Spleen (tissue), 11 donors: Measurements from ENCODE around the gene LHFPL3. TPM values are rescaled to one million over a fixed set of nuclear protein-coding genes. Genes with fewer than 3 reads are reported as not detected.
A peak's percentile ranks its signal among the peaks of the same experiment; 100 is the strongest.

ENCODE experiments used
- DNase-seq: peaks from one replicate; pipeline ENCODE4 v3.0.0-alpha.2; 2020
- H3K27ac ChIP-seq, 8 donors: fragments of 200-600 bp; sonication (generic) in 7 of 8; 1 replicate in 4 of 8; 2 replicates in 4 of 8; pipeline versions ENCODE4 v1.5.0 to v1.8.0; 2016 to 2021; ENCODE audit warnings: inconsistent platforms in 4 of 8, mild to moderate bottlenecking in 4 of 8, moderate library complexity in 1 of 8
- H3K27me3 ChIP-seq, 7 donors: fragments of 200-600 bp; sonication (generic) in 6 of 7; replicated peaks in 1 of 7; 1 replicate in 4 of 7; 2 replicates in 3 of 7; pipeline versions ENCODE4 v1.5.0 to v1.8.0; 2016 to 2021; ENCODE audit warnings: inconsistent platforms in 3 of 7, mild to moderate bottlenecking in 1 of 7
- H3K36me3 ChIP-seq, 6 donors: fragments of 200-600 bp; sonication (generic) in 5 of 6; 1 replicate in 4 of 6; 2 replicates in 2 of 6; pipeline versions ENCODE4 v1.5.0 to v1.8.0; 2016 to 2021; ENCODE audit warnings: inconsistent platforms in 2 of 6
- H3K4me1 ChIP-seq, 6 donors: fragments of 200-600 bp; sonication (generic) in 5 of 6; 1 replicate in 3 of 6; 2 replicates in 3 of 6; pipeline versions ENCODE4 v1.5.0 to v1.8.0; 2016 to 2021; ENCODE audit warnings: inconsistent platforms in 3 of 6
- H3K4me3 ChIP-seq, 8 donors: fragments of 200-600 bp; sonication (generic) in 7 of 8; 1 replicate in 4 of 8; 2 replicates in 4 of 8; pipeline versions ENCODE4 v1.5.0 to v1.8.0; 2016 to 2021; ENCODE audit warnings: inconsistent platforms in 4 of 8, mild to moderate bottlenecking in 4 of 8, moderate library complexity in 2 of 8
- H3K9me3 ChIP-seq, 8 donors: fragments of 200-600 bp; sonication (generic) in 7 of 8; 1 replicate in 4 of 8; 2 replicates in 4 of 8; pipeline versions ENCODE4 v1.5.0 to v1.8.0; 2016 to 2021; ENCODE audit warnings: inconsistent platforms in 4 of 8
- CTCF ChIP-seq, 11 experiments: fragments of 200-600 bp in 7 of 11; fragments of 450-650 bp in 4 of 11; sonication (generic) in 4 of 11; IDR thresholded peaks in 8 of 11; conservative IDR thresholded peaks in 3 of 11; 1 replicate in 7 of 11; 2 replicates in 4 of 11; pipeline versions ENCODE4 v1.4.0 to v1.8.0; 2016 to 2021; ENCODE audit warnings: antibody characterized with exemption in 11 of 11, inconsistent platforms in 4 of 11, mild to moderate bottlenecking in 1 of 11
- POLR2A ChIP-seq, 3 donors: fragments of 450-650 bp; IDR thresholded peaks; one replicate each; pipeline ENCODE4 v1.5.1; 2017; ENCODE audit warnings: antibody characterized with exemption in 3 of 3, mild to moderate bottlenecking in 1 of 3
- POLR2AphosphoS5 ChIP-seq, 3 donors: sonication (generic); formaldehyde crosslinking; IDR thresholded peaks; one replicate each; pipeline ENCODE4 v1.5.1; 2017; ENCODE audit warnings: antibody characterized with exemption in 3 of 3
- WGBS, 5 donors: extraction: QIAGEN DNeasy Blood & Tissue Kit in 3 of 5; methylation state at CpG; one replicate each; pipeline versions ENCODE4 v1.1.5 to v1.1.7; 2013 to 2018; 5-methylcytosine and 5-hydroxymethylcytosine counted together
- intact Hi-C: fragments of 100-400 bp; cut with DNase I; formaldehyde crosslinking; loops from one replicate; pipeline ENCODE4 v1.15.0; 2023; ENCODE audit warnings: low total_unique reads
- polyA plus RNA-seq, 3 donors: library from polyadenylated mRNA; stranded (reverse); fragments of 200-250 nt; gene quantifications; one replicate each; pipeline ENCODE4 v1.2.1, GENCODE V29; 2013
- total RNA-seq, 7 donors: library from RNA; depleted of rRNA in 3 of 7; stranded (reverse); fragments of >200 nt in 3 of 7; fragmentation: NEBNext Ultra II Directional in 4 of 7; extraction: Animal tissue kit (Norgen Biotek cat#: 25700) in 4 of 7; gene quantifications; one replicate each; pipeline versions ENCODE4 v1.1.0 to v1.2.1, GENCODE V29; 2016 to 2021
- donor health status: healthy with polysubstance abuse.
- donor health status: DM: no; HTN: no; CAD: no; lungs with moderate emphysema.
- donor health status: DM: no; HTN: no; CAD: no.
- donor health status: Bipolar disorder and iron deficiency.
- donor health status: healthy.
- donor health status: DM: no; HTN: no; CAD: no.
- donor health status: DM: yes; HTN: yes; CAD: no.

The LHFPL3 gene
- total and polyA plus RNA-seq, 10 donors = 0.07 to 1.0 (median 0.20) TPM; not detected in 3

- intact Hi-C loops = no loop called here
- no peak for DNase-seq
- H3K36me3 ChIP-seq = no peaks in the 10 kb centered on the region
- peak overlapping the region in 5 of 8 donors; percentile 13 to 77 (median 16) for H3K4me3 ChIP-seq
- no peaks in the 10 kb centered on the region for H3K27me3 ChIP-seq
- H3K27ac ChIP-seq = peak overlapping the region; percentile 86 to 98 (median 96)
- TF ChIP-seq POLR2AphosphoS5 (IDR thresholded peaks at IDR 0.05) = no peak
- TF ChIP-seq POLR2A (IDR thresholded peaks at IDR 0.05) = no peak
- TF ChIP-seq CTCF (IDR thresholded peaks at IDR 0.05 in 8 of 11, conservative IDR thresholded peaks at IDR 0.05 in 3 of 11) = no peak
- peaks cover 16 to 81% (median 59%) of the 10 kb centered on the region in 6 donors for H3K4me1 ChIP-seq
- H3K9me3 ChIP-seq = peaks cover 0 to under 1% (median 0%) of the 10 kb centered on the region in 8 donors
Observed at GRCh38 chr7:104945599-104945956, 617.2 kb downstream of the LHFPL3 start.

GRCh38 chr7:104946338-104946737, 617.9 kb downstream of the LHFPL3 start:
- Histone ChIP-seq H3K4me1 (peaks cover 16 to 87% (median 60%) of the 10 kb centered on the region in 6 donors), H3K4me3 (no peak overlapping the region), H3K36me3 (no peaks in the 10 kb centered on the region), H3K27ac (peak overlapping the region in 7 of 8 donors; percentile 86 to 98 (median 96)), H3K9me3 (no peaks in the 10 kb centered on the region), H3K27me3 (no peaks in the 10 kb centered on the region)
- intact Hi-C loops = no loop called here
- 39 to 57% (median 46%) methylated on average over 2 of the region's 2 CpGs for whole genome bisulfite sequencing, 5 donors
- TF ChIP-seq POLR2AphosphoS5 (IDR thresholded peaks at IDR 0.05) (no peak), CTCF (IDR thresholded peaks at IDR 0.05 in 8 of 11, conservative IDR thresholded peaks at IDR 0.05 in 3 of 11) (no peak), POLR2A (IDR thresholded peaks at IDR 0.05) (no peak)
- DNase-seq = no peak

GRCh38 chr7:104950006-104950405, 621.6 kb downstream of the LHFPL3 start:
- no peak overlapping the region for H3K27ac ChIP-seq
- 85 to 93% (median 90%) methylated on average over 5 of the region's 5 CpGs for WGBS, 5 donors
- peaks cover 15 to 66% (median 25%) of the 10 kb centered on the region in 6 donors for H3K4me1 ChIP-seq
- peaks cover 0 to 5% (median 0%) of the 10 kb centered on the region in 6 donors for H3K36me3 ChIP-seq
- no peaks in the 10 kb centered on the region for H3K27me3 ChIP-seq
- H3K9me3 ChIP-seq = no peaks in the 10 kb centered on the region
- intact Hi-C loops = no loop called here
- no peak for DNase-seq
- H3K4me3 ChIP-seq = no peak overlapping the region
- TF ChIP-seq CTCF (IDR thresholded peaks at IDR 0.05 in 8 of 11, conservative IDR thresholded peaks at IDR 0.05 in 3 of 11) = no peak
- no peak for TF ChIP-seq POLR2AphosphoS5 (IDR thresholded peaks at IDR 0.05)
- no peak for TF ChIP-seq POLR2A (IDR thresholded peaks at IDR 0.05)

GRCh38 chr7:104950754-104951153, 622.4 kb downstream of the LHFPL3 start:
- Histone ChIP-seq H3K4me3 (no peak overlapping the region), H3K4me1 (peaks cover 8 to 62% (median 20%) of the 10 kb centered on the region in 6 donors), H3K36me3 (peaks cover 0 to 5% (median 0%) of the 10 kb centered on the region in 6 donors), H3K27ac (peak overlapping the region in 2 of 8 donors; percentile 5 to 49), H3K9me3 (no peaks in the 10 kb centered on the region), H3K27me3 (no peaks in the 10 kb centered on the region)
- TF ChIP-seq POLR2AphosphoS5 (IDR thresholded peaks at IDR 0.05) (no peak), POLR2A (IDR thresholded peaks at IDR 0.05) (no peak), CTCF (IDR thresholded peaks at IDR 0.05 in 8 of 11, conservative IDR thresholded peaks at IDR 0.05 in 3 of 11) (no peak)
- WGBS, 5 donors = 67 to 84% (median 79%) methylated on average over 2 of the region's 2 CpGs
- intact Hi-C loops = no loop called here
- DNase-seq = no peak
